ENCODE data around the gene TIGD4. TPM values are rescaled to one million over a fixed set of nuclear protein-coding genes. Genes with fewer than 3 reads are reported as not detected.

Gene TIGD4
- total and polyA plus RNA-seq, 2 of the 8 experiments (the other 6 are each of a cell fraction or from before 2014, with no cell fraction given) = 0.42 to 2.3 TPM

- H4K20me1 ChIP-seq (replicated peaks in 1 of 2; ENCODE audit: control insufficient read depth in 1 of 2, insufficient read depth in 2 of 2, low read length in 2 of 2) = peaks cover 0 to 2% of the 10 kb centered on the region in 2 experiments
- H2BK120ac ChIP-seq (replicated peaks; ENCODE audit: low read depth, low read length) = no peak overlapping the region
- ChIA-PET POLR2A (ENCODE audit: partially characterized antibody) (interaction anchor here (1.6 kb wide), 1 partner anchor 10 kb away, joined by 4 read pairs; no protein-coding TSS in a partner anchor), CTCF (ENCODE audit: partially characterized antibody) (interaction anchor here (0.9 to 1.2 kb wide), 3 partner anchors 17 to 309 kb away, joined by 3 to 5 read pairs (median 3); no protein-coding TSS in a partner anchor)
- FAIRE-seq (no peak), DNase-seq (ENCODE audit: low read depth in 1 of 2, low spot score in 2 of 2) (no peak)
- no peak overlapping the region for H2BK15ac ChIP-seq (ENCODE audit: low read length)
- peaks cover 7% of the 10 kb centered on the region for H3K79me1 ChIP-seq (ENCODE audit: low read depth, low read length)
- H3K4me2 ChIP-seq (ENCODE audit: insufficient read depth in 1 of 2, low read depth in 2 of 2, low read length in 2 of 2) = no peak overlapping the region
- H2BK20ac ChIP-seq (ENCODE audit: low read length) = no peak overlapping the region
- no peak overlapping the region for H4K91ac ChIP-seq (replicated peaks; ENCODE audit: insufficient read length, low read length)
- 87% methylated on average over 7 of the region's 7 CpGs; no CpG with 5 or more reads in 1 of the 2 experiments for WGBS, 2 experiments (ENCODE audit: extremely low coverage in 1 of 2, insufficient coverage in 1 of 2, insufficient read length in 1 of 2, insufficient replicate concordance in 2 of 2, low coverage in 1 of 2, low lambda C conversion rate in 2 of 2, missing lambda C conversion rate in 1 of 2)
- H3K9me3 ChIP-seq (ENCODE audit: insufficient read depth in 2 of 2, low read depth in 1 of 2, low read length in 1 of 2) = peaks cover 0 to 6% of the 10 kb centered on the region in 2 experiments; a peak in 1 of 4 replicates
- no peak overlapping the region for H2AFZ ChIP-seq (ENCODE audit: low read length)
- no peak overlapping the region for H2BK12ac ChIP-seq (ENCODE audit: low read depth, low read length)
- H3K4me1 ChIP-seq (replicated peaks in 1 of 4; ENCODE audit: control insufficient read depth in 3 of 4, insufficient read depth in 4 of 4, low read length in 3 of 4) = peaks cover 0 to 4% (median 0%) of the 10 kb centered on the region in 4 experiments; a peak in 3 of 7 replicates
- H4K8ac ChIP-seq (ENCODE audit: extremely low read depth, insufficient read depth, low read length) = no peak overlapping the region
- no peak overlapping the region for H3K9ac ChIP-seq (replicated peaks in 1 of 4; ENCODE audit: extremely low read depth in 1 of 4, low read depth in 3 of 4, low read length in 3 of 4)
- TF ChIP-seq SIN3A (conservative IDR thresholded peaks at IDR 0.05 in 1 of 2, IDR thresholded peaks at IDR 0.05 in 1 of 2; ENCODE audit: low read depth in 1 of 2, low read length in 2 of 2) (no peak), BCL11A (IDR thresholded peaks at IDR 0.05; ENCODE audit: low read depth in 2 of 2, low read length in 2 of 2) (no peak)
- no peak overlapping the region for H3K56ac ChIP-seq (replicated peaks; ENCODE audit: insufficient read length, low read depth, low read length)
- H3K36me3 ChIP-seq (ENCODE audit: control insufficient read depth in 2 of 4, insufficient read depth in 4 of 4, low read length in 3 of 4) = peaks cover 0 to 12% (median 0%) of the 10 kb centered on the region in 4 experiments; a peak in 3 of 8 replicates
- H3K18ac ChIP-seq (ENCODE audit: extremely low read depth, low read length) = no peak overlapping the region
- no peak overlapping the region for H3K23ac ChIP-seq (ENCODE audit: insufficient read length)
- no peaks in the 10 kb centered on the region for H3K23me2 ChIP-seq (ENCODE audit: low read depth, low read length)
- H3K79me2 ChIP-seq (ENCODE audit: control insufficient read depth in 1 of 2, insufficient read depth in 2 of 2, low read length in 2 of 2) = peaks cover 0 to 4% of the 10 kb centered on the region in 2 experiments; a peak in 1 of 4 replicates
- no peak overlapping the region for H3K4ac ChIP-seq (replicated peaks; ENCODE audit: insufficient read length, low read depth, low read length)
- no peak overlapping the region for H3K27ac ChIP-seq (ENCODE audit: low read depth, low read length)
- no peak overlapping the region for H2BK5ac ChIP-seq (ENCODE audit: low read depth, low read length)
- H3K4me3 ChIP-seq (ENCODE audit: extremely low read depth in 1 of 4, insufficient read depth in 2 of 4, low read depth in 3 of 4, low read length in 4 of 4) = no peak overlapping the region
- no peak overlapping the region for H3K14ac ChIP-seq (ENCODE audit: insufficient read length)
- H2AK5ac ChIP-seq (ENCODE audit: low read depth, low read length) = no peak overlapping the region
- H4K5ac ChIP-seq (ENCODE audit: insufficient read length, low read depth, low read length) = no peak overlapping the region
- no peaks in the 10 kb centered on the region for H3K27me3 ChIP-seq (replicated peaks in 1 of 4; ENCODE audit: control insufficient read depth in 3 of 4, extremely low read depth in 1 of 4, insufficient read depth in 3 of 4, low read length in 3 of 4)
Measured at GRCh38 chr4:152819026-152819645, 39.6 kb upstream of the TIGD4 start.
